Sigmoid colon (tissue), 7 donors: ENCODE measurements around the gene GLI3. TPM values are rescaled to one million over a fixed set of nuclear protein-coding genes. Genes with fewer than 3 reads are reported as not detected.

Experiments used
- DNase-seq: peaks from one replicate; pipeline ENCODE4 v3.0.0-alpha.2; 2019
- H3K27ac ChIP-seq, 4 donors: fragments of 200-600 bp; sonication (generic); one replicate each; pipeline ENCODE4 v1.5.1; 2016 to 2019; ENCODE audit warnings: mild to moderate bottlenecking in 1 of 4
- H3K27me3 ChIP-seq, 3 donors: fragments of 200-600 bp; sonication (generic); one replicate each; pipeline ENCODE4 v1.5.1; 2019; ENCODE audit warnings: mild to moderate bottlenecking in 1 of 3
- H3K36me3 ChIP-seq, 4 donors: fragments of 200-600 bp; sonication (generic); one replicate each; pipeline ENCODE4 v1.5.1; 2016 to 2019
- H3K4me1 ChIP-seq, 4 donors: fragments of 200-600 bp; sonication (generic); one replicate each; pipeline ENCODE4 v1.5.1; 2017 to 2019
- H3K4me3 ChIP-seq, 4 donors: fragments of 200-600 bp; sonication (generic); one replicate each; pipeline ENCODE4 v1.5.1; 2017 to 2019; ENCODE audit warnings: mild to moderate bottlenecking in 2 of 4, moderate library complexity in 1 of 4
- H3K9me3 ChIP-seq, 4 donors: fragments of 200-600 bp in 3 of 4; sonication (generic) in 3 of 4; one replicate each; pipeline versions ENCODE4 v1.5.1 to v1.6.1; 2013 to 2019
- CTCF ChIP-seq, 4 experiments: fragments of 450-650 bp in 3 of 4; fragments of 200-600 bp in 1 of 4; IDR thresholded peaks; one replicate each; pipeline ENCODE4 v1.5.1; 2016 to 2019; ENCODE audit warnings: antibody characterized with exemption in 4 of 4, mild to moderate bottlenecking in 3 of 4, moderate library complexity in 2 of 4
- EP300 ChIP-seq, 4 donors: sonication (generic); formaldehyde crosslinking; IDR thresholded peaks; one replicate each; pipeline ENCODE4 v1.6.1; 2017; ENCODE audit warnings: antibody characterized with exemption in 4 of 4
- POLR2A ChIP-seq, 2 donors: fragments of 450-650 bp; IDR thresholded peaks; one replicate each; pipeline ENCODE4 v1.6.1; 2016; ENCODE audit warnings: antibody characterized with exemption in 2 of 2, mild to moderate bottlenecking in 2 of 2, moderate library complexity in 2 of 2
- POLR2AphosphoS5 ChIP-seq, 4 donors: sonication (generic); formaldehyde crosslinking; IDR thresholded peaks; one replicate each; pipeline ENCODE4 v1.6.1; 2017; ENCODE audit warnings: antibody characterized with exemption in 4 of 4
- WGBS, 2 donors: extraction: QIAGEN DNeasy Blood & Tissue Kit; methylation state at CpG; one replicate each; pipeline ENCODE4 v1.1.7; 2013; 5-methylcytosine and 5-hydroxymethylcytosine counted together
- intact Hi-C: fragments of 100-400 bp; cut with DNase I; formaldehyde crosslinking; loops from one replicate; pipeline ENCODE4 v1.15.1; 2023
- polyA plus RNA-seq, 3 donors: library from polyadenylated mRNA; stranded (reverse); fragments of 200-250 nt; gene quantifications; one replicate each; pipeline ENCODE4 v1.2.3, GENCODE V29; 2013
- total RNA-seq, 4 donors: library from RNA; depleted of rRNA; stranded (reverse); fragments of >200 nt; gene quantifications; one replicate each; pipeline ENCODE4 v1.1.0, GENCODE V29; 2016
- donor health status: healthy with polysubstance abuse.
- donor health status: Bipolar disorder and iron deficiency.
- donor health status: healthy.

Gene GLI3
- total and polyA plus RNA-seq, 7 donors: 0.23 to 31.6 (median 17.2) TPM

GRCh38 chr7:42152329-42153205 lies 84.4 kb downstream of the GLI3 start:
- Histone ChIP-seq H3K4me3 (no peak overlapping the region), H3K9me3 (no peaks in the 10 kb centered on the region), H3K4me1 (peaks cover 0 to 82% (median 57%) of the 10 kb centered on the region in 4 donors), H3K27ac (peak overlapping the region in 3 of 4 donors; percentile 5 to 65 (median 54)), H3K27me3 (no peaks in the 10 kb centered on the region), H3K36me3 (peaks cover 0 to 3% (median 0%) of the 10 kb centered on the region in 4 donors)
- intact Hi-C loops: no loop called here
- TF ChIP-seq CTCF (IDR thresholded peaks at IDR 0.05): no peak
- no peak for TF ChIP-seq POLR2A (IDR thresholded peaks at IDR 0.05)
- no peak for TF ChIP-seq POLR2AphosphoS5 (IDR thresholded peaks at IDR 0.05)
- TF ChIP-seq EP300 (IDR thresholded peaks at IDR 0.05): no peak
- no peak for DNase-seq
- WGBS, 2 donors: 32 to 65% methylated on average over 11 of the region's 11 CpGs

- H3K4me3 ChIP-seq: peak overlapping the region in 3 of 4 donors; percentile 5 to 23 (median 11)
Observed at GRCh38 chr7:42151309-42151708, 85.7 kb downstream of the GLI3 start.

GRCh38 chr7:42145539-42145938 lies 91.5 kb downstream of the GLI3 start:
- peaks cover 0 to 48% (median 32%) of the 10 kb centered on the region in 4 donors for H3K4me1 ChIP-seq
- peaks cover 0 to 25% (median 0%) of the 10 kb centered on the region in 4 donors for H3K36me3 ChIP-seq
- DNase-seq: no peak
- no peaks in the 10 kb centered on the region for H3K27me3 ChIP-seq
- no peak overlapping the region for H3K4me3 ChIP-seq
- H3K9me3 ChIP-seq: no peaks in the 10 kb centered on the region
- TF ChIP-seq POLR2A (IDR thresholded peaks at IDR 0.05) (no peak), CTCF (IDR thresholded peaks at IDR 0.05) (no peak), POLR2AphosphoS5 (IDR thresholded peaks at IDR 0.05) (no peak)
- H3K27ac ChIP-seq: no peak overlapping the region
- intact Hi-C loops: no loop called here

More at GRCh38 chr7:42151309-42151708, 85.7 kb downstream of the GLI3 start:
- WGBS, 2 donors: 56 to 62% methylated on average over 7 of the region's 7 CpGs
- intact Hi-C loops: no loop called here
- TF ChIP-seq POLR2AphosphoS5 (IDR thresholded peaks at IDR 0.05): peak in 1 of 4 donors; percentile 22
- no peak for TF ChIP-seq EP300 (IDR thresholded peaks at IDR 0.05)
- no peaks in the 10 kb centered on the region for H3K9me3 ChIP-seq
- DNase-seq: no peak
- H3K36me3 ChIP-seq: peaks cover 0 to 14% (median 0%) of the 10 kb centered on the region in 4 donors
- H3K27me3 ChIP-seq: no peaks in the 10 kb centered on the region
- peaks cover 0 to 74% (median 49%) of the 10 kb centered on the region in 4 donors for H3K4me1 ChIP-seq
- H3K27ac ChIP-seq: peak overlapping the region in 3 of 4 donors; percentile 38 to 65 (median 54)

- 63% methylated on average over 4 of the region's 4 CpGs for whole genome bisulfite sequencing, 2 donors
- H3K27me3 ChIP-seq: no peaks in the 10 kb centered on the region
Observed at GRCh38 chr7:42144604-42145003, 92.4 kb downstream of the GLI3 start.

More at GRCh38 chr7:42144604-42145003, 92.4 kb downstream of the GLI3 start:
- Histone ChIP-seq H3K36me3 (peaks cover 0 to 25% (median 0%) of the 10 kb centered on the region in 4 donors), H3K27ac (peak overlapping the region in 1 of 4 donors; percentile 58), H3K4me3 (no peak overlapping the region), H3K9me3 (no peaks in the 10 kb centered on the region), H3K4me1 (peaks cover 0 to 48% (median 29%) of the 10 kb centered on the region in 4 donors)
- no peak for TF ChIP-seq EP300 (IDR thresholded peaks at IDR 0.05)
- TF ChIP-seq CTCF (IDR thresholded peaks at IDR 0.05): no peak
- no peak for TF ChIP-seq POLR2A (IDR thresholded peaks at IDR 0.05)
- TF ChIP-seq POLR2AphosphoS5 (IDR thresholded peaks at IDR 0.05): no peak
- intact Hi-C loops: no loop called here
- DNase-seq: no peak
